HG02678 (cell line): ENCODE results near the gene DCAF16.
"Not testable (repeated sequence)": the region's sequence is repeated elsewhere in the genome, so short reads cannot be mapped to it uniquely, and the experiment has no call there.

Source experiments
- ATAC-seq: cut with Tn5 transposase; IDR thresholded peaks from one replicate; pipeline ENCODE4 v1.9.1; 2021; ENCODE audit warnings: mild to moderate bottlenecking, moderate library complexity; ENCODE audit not compliant: unreplicated experiment

The DCAF16 gene

DNA sequence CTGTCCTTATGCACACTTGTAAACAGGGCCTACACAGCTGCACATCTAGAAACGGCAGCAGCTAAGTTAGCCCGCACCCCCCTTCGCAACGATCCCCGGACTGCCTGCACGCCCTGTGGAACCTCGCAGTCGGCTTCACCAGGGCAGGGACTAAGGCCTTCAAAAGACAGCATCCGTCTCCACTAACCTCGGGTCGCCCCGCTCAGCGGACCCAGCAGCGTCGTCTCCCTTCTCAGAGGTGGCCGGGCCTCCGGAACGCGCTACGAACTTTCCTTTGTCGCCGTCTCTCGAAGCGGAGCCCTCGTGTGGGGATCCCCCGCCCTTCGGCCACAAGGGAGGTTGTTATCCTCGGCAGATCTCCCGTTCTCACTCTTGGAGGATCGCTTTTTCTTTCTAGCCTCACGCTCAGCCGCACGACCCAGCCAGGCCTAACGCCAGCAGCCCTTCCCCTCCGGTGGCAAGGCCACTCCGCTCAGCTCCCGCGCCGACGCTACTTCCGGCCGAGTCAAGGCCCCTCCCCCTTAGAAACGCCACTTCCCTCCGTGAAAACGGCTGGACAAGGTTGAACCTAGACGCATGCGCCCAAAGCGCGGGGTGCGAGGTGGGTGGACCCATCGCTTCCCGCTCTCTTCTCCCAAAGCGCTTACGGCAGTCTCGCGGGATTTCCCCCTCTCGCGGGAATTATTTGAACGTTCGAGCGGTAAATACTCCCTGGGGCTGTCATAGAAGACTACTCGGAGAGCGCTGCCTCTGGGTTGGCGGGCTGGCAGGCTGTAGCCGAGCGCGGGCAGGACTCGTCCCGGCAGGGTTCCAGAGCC, at the start of gene DCAF16, which contains the start of gene NCAPG:
Gene DCAF16 (minus strand): TSS at position 498 of the 818 bp plus-strand sequence. CDS start 6,616 bp downstream, outside the sequence.
Gene NCAPG (plus strand): TSS at position 720 of the 818 bp plus-strand sequence. CDS start 99 bp downstream, outside the sequence.
- ATAC-seq: peak; percentile 90

DNA sequence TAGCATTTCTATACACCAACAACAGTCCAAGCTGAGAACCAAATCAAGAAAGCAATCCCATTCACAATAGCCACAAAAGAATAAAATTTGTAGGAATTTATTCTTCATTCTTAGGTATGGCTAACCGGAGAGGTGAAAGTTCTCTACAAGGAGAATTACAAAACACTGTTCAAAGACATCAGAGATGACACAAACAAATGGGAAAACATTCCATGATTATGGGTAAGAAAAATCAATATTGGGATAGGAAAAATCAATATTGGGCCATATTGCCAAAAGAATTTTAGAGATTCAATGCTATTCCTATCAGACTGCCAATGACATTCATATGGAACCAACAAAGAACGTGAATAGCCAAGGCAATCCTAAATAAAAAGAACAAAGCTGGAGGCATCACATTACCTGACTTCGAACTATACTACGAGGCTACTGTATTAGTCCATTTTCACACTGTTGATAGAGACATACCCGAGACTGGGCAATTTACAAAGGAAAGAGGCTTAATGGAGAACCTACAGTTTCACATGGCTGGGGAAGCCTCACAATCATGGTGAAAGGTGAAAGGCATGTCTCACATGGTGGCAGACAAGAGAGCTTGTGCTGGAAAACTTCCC, 49.3 kb upstream of the DCAF16 start:
- ATAC-seq: no peak

DNA sequence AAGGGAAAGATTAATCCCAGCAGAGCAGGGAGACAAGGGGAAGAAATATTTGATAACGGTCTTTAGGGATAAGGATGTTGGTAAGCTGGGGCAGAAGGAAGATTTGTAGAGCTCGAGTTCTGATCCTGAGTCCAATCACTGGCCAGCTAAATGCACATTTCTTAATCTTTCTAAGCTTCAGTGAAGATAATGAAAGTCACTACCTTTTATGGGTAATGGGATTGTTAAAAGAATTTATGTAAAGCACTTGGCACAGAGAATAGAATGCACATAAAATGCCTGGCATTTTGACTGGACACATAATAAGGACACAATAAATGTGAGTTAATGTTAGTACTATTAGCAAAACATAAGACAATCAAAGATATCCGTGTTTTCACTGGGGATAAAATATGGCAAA, 43.5 kb upstream of the DCAF16 start:
- ATAC-seq: no peak

DNA sequence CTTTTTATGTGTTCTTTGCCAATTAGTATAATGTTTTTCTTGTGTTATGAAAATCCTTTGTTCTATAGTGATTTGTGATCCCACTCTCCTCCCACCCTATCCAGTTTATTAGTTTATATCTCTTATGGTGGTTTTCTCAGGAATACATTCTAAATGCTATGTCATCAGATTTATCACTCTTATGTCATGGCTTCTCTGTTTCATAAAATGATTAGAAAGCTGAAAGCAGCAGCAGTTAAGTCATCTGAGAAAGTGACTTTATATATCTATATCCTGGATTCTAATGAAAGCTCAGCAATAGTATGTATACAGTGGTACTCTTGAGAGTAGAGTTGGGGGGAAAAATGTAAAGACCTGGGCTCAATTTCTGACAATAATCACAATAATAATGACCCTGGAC, 41.4 kb upstream of the DCAF16 start:
- ATAC-seq: no peak

DNA sequence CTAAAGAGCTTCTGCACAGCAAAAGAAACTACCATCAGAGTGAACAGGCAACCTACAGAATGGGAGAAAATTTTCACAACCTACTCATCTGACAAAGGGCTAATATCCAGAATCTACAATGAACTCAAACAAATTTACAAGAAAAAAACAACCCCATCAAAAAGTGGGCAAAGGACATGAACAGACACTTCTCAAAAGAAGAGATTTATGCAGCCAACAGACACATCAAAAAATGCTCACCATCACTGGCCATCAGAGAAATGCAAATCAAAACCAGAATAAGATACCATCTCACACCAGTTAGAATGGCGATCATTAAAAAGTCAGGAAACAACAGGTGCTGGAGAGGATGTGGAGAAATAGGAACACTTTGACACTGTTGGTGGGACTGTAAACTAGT, 39.7 kb upstream of the DCAF16 start:
- ATAC-seq: not testable (repeated sequence)

DNA sequence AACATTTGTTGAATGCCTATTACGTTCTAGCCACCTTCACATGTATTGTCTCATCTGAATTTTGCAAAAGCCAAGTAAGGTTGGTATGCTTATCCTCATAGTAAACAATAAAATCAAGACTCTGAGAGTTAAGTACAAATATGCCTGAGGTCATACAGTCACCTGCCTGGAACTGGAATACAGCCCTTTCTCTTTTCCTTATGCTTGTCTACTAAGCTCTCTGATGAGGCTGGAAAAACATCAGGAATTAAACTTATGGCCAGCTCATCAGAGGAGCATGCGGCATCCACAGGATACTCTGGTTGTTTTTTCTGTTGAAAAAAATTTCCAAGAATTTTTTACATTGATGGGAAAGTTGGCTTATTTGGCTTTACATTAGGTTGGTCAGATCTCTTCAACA, 35.7 kb upstream of the DCAF16 start:
- ATAC-seq: no peak

DNA sequence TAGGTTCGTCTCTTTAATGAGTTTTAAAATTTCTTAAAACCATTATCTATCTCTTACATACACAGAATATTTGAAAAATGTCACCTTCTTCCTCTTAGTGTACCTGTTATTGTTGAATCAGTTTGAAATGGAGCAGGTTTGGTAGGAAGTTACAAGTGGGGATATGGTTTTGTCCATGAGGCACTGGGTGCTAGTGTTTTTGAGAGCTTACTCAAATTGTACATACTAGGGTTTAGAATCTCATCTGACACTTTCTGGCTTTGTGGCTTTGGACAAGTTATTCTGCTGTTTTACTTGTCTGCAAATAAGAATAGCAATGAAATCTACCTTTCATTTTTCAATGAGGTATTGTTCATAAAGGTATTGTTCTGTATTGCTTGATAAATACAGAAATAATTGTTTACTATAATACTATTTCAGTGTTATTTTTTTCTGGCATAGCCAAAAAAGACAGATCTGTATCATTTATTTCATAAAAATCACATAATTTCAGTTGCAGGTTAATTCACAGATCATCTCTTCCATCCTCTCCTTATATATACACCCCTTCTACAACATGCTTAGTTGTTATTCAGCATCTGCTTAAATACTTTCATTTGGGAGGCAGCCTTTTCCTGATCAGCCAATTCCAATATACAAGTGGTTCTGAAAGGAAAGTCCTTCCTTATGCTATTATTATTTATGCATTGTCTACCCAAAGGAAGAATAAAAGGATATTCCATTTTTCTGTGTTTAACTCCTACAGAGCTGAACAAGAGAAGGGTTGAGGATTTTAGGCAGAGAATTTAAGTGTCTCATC, 13.5 kb upstream of the DCAF16 start:
- ATAC-seq: no peak

DNA sequence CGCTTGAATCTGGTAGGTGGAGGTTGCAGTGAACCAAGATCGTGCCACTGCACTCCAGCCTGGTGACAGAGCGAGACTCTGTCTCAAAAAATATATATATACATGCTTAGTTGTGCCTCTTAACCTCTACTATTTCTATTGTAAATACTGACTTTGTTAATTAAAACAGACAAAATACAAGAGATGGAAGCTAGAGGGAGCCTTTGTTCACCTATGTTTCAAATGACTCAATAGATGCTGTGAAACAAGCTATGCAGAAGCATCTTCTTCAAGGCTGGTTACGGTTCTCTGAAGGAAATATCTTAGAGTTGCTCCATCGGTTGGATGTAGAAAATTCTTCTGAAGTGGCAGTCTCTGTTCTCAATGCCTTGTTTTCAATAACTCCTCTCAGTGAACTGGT, 6.5 kb upstream of the DCAF16 start:
- ATAC-seq: peak; percentile 80

DNA sequence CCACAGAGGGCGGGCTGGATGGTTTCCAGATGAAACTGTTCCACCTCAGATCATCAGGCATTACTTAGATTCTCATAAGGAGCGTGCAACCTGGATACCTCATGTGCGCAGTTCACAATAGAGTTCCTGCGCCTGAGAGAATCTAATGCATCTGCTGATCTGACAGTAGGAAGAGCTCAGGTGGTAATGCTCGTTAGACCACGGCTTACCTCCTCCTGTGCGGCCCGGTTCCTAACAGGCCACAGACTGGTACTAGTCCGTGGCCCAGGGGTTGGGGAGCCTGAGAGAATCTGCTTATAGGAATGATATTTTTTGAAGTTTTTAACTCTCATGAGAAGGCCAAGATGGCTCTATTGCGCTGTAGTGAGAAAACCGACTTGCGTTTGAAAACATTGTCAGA, 5.6 kb upstream of the DCAF16 start:
- no peak for ATAC-seq

DNA sequence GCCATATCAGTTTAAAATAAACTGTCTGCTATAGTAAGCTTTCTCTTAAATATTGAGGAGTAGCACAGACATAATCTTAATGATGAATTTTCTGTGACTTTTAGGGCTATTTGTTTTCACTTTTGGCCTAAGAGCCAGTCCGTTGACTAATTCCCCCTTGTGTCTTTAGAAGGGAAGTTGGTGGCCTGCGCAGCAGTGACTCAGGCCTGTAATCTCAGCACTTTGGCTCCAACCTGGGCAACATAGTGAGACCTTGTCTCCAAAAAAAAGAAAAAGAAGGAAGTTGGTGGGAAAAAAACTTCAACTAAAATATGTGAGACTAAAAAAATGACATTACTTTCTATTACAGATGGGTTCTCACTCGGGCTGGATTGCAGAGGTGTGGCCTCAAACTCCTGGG, 3.6 kb upstream of the DCAF16 start:
- ATAC-seq: no peak

DNA sequence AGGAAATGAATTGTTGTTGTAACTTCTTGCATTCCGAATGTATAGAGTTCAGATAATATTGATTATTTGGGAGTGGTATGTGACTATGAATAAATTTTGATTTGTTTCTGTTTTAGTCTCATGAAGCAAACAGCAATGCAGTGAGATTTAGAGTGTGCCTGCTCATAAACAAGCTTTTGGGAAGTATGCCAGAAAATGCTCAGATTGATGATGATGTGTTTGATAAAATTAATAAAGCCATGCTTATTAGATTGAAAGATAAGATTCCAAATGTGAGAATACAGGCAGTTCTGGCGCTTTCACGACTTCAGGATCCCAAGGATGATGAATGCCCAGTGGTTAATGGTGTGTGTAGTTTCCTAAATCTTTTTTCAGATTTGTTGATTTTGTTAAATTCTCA, 2.2 kb upstream of the DCAF16 start:
- no peak for ATAC-seq

DNA sequence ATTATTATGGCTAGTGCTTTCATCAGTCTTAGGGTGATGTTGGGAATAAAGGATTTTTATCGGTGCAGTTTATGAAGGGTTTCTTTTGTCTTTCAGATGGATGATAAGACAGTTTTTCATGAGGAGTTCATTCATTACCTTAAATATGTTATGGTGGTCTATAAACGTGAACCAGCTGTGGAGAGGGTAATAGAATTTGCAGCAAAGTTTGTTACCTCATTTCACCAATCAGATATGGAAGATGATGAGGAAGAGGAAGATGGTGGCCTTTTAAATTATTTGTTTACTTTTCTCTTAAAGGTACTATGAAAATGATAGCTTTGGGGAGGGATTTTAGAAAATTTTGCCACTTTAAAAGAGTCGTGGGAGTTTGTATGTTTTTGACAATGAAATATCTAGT, 1.6 kb upstream of the DCAF16 start:
- no peak for ATAC-seq

DNA sequence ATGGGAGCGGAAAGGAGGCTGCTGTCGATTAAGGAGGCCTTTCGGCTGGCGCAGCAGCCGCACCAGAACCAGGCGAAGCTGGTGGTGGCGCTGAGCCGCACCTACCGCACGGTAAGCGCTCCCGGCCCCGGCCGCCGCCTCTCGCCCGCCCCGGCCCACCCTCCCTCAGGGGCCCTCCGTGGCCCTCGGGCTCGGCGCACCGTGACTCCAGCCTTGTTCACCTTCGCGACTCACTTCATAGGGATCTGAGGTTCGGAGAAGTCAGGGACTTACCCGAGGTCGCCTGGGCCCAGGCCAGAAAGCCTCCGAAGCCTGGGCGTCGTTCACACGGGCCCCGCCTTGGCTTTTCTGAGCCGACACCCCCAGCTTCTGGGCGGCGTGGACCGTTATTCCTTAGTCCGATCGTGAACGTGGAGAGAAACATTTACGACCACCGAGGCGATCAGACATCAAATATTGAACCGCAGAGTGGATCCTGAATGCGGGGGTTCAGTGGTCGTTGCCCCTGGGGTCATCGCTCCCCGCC, 584 bp upstream of the DCAF16 start:
- ATAC-seq: peak; percentile 28

DNA sequence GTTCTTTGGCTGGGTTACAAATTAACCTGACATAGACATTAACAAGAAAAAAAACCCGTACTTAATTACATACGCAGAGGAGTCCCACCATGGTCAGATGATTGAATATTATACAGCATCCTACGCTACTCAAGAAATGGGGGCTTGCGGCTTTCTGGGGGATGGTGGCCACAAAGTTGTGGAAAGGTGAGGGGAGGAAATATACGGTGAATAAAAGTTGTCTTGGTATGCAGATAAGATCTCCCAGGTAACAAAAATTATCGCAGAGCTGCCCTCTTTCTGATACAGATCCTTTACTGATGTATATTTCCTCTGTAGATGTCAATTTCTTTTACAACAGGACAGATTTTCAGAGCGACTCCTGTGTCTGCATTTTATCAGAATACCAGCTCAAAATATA, 890 bp downstream of the DCAF16 start:
- ATAC-seq: no peak

DNA sequence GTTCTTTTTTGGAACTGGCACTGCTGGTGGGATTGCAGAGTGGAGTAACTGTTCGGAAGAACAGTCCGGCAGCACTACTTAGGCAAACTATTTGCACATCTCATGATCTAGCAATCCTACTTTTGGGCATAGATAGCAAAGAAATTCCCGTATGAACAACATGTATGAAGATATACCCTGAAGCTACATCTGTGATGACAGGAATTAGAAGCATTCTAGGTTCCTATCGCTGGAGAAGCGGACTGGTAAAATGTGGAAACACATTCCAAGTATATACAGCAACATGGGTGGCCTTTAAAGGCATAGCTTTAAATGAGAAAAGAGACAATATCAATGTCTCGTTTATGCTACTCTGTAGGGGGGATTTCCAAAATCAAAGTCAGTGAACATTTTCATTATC, 3.1 kb downstream of the DCAF16 start:
- ATAC-seq: no peak

DNA sequence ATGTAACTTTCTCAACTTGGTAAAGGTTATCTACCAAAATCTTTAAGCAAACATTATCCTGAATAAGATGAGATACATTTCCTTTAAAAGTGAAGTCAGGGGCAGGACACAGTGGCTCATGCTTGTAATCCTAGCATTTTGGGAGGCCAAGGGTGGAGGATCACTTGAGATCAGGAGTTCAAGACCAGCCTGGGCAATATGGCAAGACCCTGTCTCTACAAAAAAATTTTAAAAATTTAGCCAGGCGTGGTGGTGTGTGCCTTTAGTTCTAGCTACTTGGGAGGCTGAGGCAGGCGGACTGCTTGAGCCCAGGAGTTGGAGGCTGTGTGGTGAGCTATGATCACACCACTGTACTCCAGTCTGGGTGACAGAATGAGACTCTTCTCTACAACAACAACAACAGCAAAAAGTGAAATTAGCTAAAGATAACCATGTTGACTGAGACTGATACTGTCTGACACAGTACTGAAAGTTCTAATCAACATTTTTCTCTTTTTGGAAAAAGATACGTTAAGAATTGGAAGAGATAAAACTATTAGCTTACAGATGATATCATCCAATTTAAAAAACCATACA, 4.9 kb downstream of the DCAF16 start:
- no peak for ATAC-seq

DNA sequence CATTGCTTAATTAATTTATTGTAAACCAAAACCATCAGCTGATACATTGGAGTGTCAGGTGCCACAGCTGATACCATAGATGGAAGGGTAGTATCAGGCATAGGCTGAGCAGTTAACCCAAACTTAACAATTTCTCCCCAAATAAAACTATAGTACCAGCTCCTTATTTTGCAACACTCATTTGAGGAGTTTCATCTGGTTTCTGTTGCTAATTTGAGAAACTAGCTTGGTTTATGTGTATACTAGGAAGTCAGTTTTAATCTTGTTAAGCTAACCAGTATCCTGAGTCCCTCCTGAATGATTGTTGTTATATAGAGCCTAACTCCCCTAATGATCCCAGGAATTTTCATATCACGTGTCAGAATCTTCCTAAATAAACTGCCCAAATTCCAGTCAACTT, 12.7 kb downstream of the DCAF16 start:
- no peak for ATAC-seq

DNA sequence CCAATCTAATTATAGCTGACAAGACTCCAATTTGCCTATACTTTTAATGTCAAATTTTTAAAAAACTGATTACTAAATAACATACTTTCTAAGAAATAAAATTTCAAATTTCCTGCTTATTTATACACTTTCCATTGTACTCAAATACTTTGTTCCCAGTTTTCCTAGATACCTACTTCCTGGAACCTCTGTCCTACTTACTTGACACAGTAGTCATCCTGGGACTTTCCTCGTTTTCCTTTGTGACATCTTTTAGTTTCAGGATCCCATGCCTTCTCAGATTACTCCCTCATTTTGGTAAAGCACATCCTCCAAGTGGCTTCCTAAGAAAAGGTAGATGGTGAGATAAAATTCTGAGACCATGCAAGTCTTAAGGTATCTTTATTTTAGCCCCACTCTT, 15.8 kb downstream of the DCAF16 start:
- no peak for ATAC-seq

DNA sequence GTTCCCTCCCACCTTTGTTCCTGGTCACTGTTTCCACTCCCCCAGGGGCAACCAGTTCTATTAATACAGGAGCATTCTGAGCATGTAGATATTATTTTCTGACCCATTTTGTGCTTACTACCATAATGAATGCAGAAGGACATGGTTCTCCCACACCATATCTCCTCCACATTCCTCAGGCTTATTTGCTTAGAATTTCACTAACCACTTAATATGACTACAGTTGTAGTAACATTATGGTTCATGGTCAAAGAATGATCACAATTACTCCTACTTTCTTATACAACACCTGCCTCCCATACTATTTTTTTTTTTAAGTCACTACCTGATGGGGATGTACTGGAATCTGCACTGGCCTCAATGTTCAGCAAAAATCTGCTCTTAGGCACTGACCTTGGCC, 21.6 kb downstream of the DCAF16 start:
- ATAC-seq: no peak

DNA sequence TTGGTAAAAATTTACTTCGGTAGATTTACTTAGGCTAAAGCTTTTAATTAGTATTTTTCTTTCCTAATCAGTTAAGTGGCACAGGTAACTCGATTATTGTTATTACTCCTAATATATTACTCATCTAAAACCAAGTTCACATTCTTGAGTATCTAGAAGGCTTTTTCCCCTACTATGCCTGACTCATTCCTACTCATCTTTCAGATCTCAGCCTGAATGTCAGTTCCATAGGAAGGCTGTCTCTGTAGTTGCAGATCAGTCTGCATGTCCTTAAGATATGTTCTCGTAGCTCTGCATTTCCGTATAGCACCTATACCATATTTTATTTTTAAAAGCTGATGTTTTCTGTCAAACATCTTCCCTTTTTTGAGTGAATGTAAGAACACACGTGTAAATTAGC, 23.2 kb downstream of the DCAF16 start:
- ATAC-seq: no peak

DNA sequence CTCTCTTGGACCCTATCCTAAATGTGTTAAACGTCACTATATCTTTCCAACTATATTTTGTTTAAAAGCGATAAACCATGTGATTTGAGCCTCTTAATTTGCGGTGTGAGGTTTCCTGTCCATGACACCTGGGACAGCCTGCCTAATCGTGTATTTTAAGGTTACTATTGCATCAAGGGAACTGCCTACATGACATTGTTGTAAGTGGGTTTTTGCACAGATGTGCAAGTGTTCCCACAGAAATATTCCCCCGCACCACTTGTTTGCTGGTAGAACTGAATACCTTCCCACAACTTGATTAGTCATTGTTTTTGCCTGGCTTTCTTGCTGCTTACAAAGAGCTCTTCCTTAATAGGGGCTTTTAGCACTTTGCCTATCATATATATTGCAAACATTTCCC, 24.0 kb downstream of the DCAF16 start:
- peak; percentile 55 for ATAC-seq
